LNCAP (cell line): ENCODE data around the gene AHSP.

Experiments used
- TF ChIP-seq, protein P1 (sequence below): fragments of 450-650 bp; IDR thresholded peaks from 2 replicates; pipeline ENCODE4 v1.5.1; 2017; ENCODE audit warnings: mild to moderate bottlenecking

AHSP gene

DNA sequence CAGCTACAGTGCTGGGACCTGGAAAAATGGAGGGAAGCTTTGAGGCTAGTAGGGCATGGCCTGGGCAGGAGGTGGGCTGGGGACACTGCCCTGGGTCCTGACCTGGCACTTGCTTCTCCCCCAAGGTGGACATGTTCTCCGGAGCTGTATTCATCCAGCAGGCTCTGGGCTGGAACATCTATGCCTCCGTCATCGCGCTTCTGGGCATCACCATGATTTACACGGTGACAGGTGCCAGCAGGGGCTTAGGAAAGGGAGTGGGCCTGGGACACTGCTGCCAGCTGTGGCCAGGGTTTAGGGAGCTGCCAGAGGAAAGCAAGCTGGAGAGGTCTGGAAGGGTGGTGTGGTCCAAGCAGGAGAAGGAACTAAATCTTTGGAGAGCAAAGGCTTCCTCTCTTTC lies 41.7 kb upstream of the AHSP start:
- TF ChIP-seq, protein P1, sequence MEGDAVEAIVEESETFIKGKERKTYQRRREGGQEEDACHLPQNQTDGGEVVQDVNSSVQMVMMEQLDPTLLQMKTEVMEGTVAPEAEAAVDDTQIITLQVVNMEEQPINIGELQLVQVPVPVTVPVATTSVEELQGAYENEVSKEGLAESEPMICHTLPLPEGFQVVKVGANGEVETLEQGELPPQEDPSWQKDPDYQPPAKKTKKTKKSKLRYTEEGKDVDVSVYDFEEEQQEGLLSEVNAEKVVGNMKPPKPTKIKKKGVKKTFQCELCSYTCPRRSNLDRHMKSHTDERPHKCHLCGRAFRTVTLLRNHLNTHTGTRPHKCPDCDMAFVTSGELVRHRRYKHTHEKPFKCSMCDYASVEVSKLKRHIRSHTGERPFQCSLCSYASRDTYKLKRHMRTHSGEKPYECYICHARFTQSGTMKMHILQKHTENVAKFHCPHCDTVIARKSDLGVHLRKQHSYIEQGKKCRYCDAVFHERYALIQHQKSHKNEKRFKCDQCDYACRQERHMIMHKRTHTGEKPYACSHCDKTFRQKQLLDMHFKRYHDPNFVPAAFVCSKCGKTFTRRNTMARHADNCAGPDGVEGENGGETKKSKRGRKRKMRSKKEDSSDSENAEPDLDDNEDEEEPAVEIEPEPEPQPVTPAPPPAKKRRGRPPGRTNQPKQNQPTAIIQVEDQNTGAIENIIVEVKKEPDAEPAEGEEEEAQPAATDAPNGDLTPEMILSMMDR, result no peak

DNA sequence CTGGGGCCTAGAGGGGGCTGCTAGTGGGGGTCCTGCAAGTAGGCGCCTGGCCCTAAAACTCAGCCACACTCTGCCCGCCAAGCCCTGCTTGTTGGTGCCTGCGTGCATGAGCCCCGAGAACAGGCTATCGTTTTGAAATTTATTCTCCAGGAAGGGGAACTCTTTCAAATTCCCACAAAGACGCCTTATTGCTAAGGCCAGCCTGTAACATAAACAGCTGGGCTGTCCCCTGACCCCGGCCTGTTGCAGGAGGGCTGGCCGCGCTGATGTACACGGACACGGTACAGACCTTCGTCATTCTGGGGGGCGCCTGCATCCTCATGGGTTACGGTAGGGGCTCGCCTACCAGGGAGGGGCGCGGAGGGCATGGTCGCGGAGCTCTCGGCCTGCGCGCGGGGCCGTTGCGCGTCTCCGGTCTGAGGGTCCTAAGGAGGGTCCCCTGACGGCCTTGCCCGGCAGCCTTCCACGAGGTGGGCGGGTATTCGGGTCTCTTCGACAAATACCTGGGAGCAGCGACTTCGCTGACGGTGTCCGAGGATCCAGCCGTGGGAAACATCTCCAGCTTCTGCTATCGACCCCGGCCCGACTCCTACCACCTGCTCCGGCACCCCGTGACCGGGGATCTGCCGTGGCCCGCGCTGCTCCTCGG lies 40.5 kb upstream of the AHSP start:
- TF ChIP-seq, protein P1, result no peak

DNA sequence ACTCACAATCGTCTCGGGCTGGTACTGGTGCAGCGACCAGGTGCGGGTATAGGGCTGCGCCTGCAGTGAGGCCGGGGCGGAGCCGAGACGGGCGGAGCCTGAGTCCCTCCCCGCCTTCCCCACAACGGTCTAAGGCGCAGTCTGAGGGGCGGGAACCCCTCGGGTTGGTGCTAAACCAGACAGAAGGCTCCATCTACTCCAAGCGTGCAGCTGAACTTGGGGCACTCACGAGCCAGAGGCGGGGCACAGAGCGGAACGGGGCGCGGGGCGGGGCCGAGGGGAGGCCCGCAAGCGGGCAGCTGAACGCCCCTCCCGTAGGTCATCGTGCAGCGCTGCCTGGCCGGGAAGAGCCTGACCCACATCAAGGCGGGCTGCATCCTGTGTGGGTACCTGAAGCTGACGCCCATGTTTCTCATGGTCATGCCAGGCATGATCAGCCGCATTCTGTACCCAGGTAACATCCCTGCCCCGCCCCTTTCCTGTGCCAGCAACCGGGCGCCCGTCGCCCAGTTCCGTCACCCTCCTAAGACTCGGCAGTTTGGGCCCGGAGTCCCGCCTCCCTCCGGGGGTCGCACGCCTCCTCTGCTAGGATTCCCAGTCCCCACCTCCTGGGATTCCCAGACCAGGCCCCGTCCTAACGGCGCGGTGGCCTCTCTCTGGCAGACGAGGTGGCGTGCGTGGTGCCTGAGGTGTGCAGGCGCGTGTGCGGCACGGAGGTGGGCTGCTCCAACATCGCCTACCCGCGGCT lies 39.8 kb upstream of the AHSP start:
- TF ChIP-seq, protein P1, result no peak

DNA sequence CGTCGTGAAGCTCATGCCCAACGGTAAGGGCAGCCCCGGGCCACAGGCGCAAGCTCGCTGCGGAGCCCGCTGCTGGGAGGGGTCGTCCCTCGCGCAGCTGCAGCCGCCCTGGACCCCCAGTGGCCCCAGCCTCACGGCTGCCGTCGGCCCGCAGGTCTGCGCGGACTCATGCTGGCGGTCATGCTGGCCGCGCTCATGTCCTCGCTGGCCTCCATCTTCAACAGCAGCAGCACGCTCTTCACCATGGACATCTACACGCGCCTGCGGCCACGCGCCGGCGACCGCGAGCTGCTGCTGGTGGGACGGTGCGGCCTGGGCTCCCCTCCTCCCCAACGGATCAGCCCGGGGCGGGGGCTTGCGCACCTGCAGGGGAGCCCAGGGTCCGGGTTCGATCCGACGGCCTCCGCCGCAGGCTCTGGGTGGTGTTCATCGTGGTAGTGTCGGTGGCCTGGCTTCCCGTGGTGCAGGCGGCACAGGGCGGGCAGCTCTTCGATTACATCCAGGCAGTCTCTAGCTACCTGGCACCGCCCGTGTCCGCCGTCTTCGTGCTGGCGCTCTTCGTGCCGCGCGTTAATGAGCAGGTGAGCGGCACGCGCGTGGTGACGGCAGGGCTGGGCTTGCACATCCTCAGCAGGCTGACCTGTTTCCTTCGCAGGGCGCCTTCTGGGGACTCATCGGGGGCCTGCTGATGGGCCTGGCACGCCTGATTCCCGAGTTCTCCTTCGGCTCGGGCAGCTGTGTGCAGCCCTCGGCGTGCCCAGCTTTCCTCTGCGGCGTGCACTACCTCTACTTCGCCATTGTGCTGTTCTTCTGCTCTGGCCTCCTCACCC lies 39.0 kb upstream of the AHSP start:
- TF ChIP-seq, protein P1, result no peak

DNA sequence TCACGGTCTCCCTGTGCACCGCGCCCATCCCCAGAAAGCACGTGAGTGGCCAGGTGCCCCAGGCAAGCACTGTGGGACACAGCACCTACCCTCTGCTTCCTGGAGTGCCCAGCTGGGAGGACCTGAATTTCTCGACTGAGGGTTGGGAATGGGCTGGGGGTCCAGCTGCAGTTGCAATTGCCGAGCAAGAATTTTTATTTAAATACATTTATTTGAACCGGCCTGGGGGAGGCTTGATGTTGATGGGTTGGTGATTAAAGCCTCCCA lies 38.5 kb upstream of the AHSP start:
- TF ChIP-seq, protein P1, result no peak

DNA sequence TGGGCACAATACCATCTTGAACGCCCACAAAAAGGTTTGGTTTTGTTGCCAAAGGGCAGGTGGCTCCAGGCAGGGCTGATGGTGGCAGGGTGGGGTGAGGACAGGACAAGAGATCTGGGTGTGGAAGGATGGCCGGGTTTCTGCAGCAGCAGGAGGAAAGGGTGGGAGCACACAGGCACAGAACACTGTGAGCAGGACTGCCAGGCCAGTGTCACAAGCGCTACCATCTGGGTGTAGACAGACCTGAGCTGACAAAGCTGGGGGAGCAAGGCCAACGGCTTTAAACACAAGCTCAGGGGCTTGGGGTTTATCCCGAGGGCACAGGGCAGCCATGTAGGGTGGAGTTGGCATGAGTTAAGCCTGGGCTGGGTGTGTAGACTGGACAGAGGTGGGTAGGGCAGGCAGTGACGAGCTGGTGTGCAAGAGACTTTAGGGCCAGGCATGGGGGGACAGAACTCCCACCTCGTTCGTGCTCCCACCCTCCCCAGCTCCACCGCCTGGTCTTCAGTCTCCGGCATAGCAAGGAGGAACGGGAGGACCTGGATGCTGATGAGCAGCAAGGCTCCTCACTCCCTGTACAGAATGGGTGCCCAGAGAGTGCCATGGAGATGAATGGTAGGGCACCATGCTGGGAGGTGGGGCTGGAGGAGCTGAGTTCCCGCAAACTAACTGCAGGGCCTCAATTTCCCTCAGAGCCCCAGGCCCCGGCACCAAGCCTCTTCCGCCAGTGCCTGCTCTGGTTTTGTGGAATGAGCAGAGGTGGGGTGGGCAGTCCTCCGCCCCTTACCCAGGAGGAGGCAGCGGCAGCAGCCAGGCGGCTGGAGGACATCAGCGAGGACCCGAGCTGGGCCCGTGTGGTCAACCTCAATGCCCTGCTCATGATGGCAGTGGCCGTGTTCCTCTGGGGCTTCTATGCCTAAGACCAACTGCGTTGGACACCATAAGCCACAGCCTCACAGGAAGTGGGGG lies 37.8 kb upstream of the AHSP start:
- TF ChIP-seq, protein P1, result no peak
